Erythroblast (primary cell): ENCODE data around the gene ADAT3.
"Not testable (repeated sequence)": the region's sequence is repeated elsewhere in the genome, so short reads cannot be mapped to it uniquely, and the experiment has no call there.

ENCODE experiments used
- GATA1 ChIP-seq: IDR thresholded peaks from 2 replicates; pipeline ENCODE4 v1.6.1; 2011; ENCODE audit warnings: low read depth, mild to moderate bottlenecking, control low read depth, low read length, moderate library complexity
- POLR2A ChIP-seq: IDR thresholded peaks from 2 replicates; pipeline ENCODE4 v1.6.1; 2011; ENCODE audit warnings: mild to moderate bottlenecking, low read length

DNA sequence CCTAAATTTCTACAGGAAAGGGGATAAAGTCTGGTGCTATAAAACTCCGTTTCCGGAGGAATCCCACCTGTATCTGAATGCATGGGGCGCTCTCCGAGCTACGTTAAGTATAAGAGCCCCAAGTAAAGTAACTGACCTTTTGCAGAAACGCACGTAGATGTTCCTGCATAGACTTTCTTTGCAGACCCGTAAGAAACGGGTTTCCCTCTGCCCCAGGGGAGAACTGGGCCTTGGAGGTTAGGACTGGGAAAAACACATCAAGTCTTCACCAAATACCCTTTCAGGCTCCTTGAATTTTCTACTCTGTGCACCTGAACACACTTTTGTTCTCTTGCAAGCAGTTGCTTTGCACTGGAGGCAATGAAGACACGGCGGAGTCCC is 29.9 kb upstream of the ADAT3 start:
- TF ChIP-seq POLR2A, GATA1: not testable (repeated sequence)
